ENCODE results near the gene ST8SIA6. TPM values are rescaled to one million over a fixed set of nuclear protein-coding genes. Genes with fewer than 3 reads are reported as not detected.
A peak's percentile ranks its signal among the peaks of the same experiment; 100 is the strongest.

The ST8SIA6 gene
- total RNA-seq, 2 donors from 2014 or later: 0.30 TPM; not detected in 1

DNA sequence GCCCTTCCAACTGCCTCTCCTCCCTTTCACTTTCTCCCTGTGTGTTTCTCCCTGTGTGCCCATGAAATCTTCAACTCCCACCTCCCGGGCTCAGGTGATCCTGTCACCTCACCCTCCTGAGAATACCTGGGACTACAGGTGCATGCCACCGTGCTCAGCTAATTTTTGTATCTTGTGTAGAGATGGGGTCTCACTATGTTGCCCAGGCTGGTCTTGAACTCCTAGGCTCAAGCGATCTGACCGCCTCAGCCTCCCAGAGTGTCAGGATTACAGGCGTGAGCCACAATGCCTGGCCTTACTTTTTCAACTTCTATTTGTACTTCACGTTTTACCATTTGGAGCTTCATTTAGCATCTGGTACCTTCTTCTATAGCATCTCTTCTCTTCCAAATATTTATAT lies 24.9 kb downstream of the ST8SIA6 start:
- DNase-seq (no peak), ATAC-seq (replicated peaks in 1 of 2) (no peak)

DNA sequence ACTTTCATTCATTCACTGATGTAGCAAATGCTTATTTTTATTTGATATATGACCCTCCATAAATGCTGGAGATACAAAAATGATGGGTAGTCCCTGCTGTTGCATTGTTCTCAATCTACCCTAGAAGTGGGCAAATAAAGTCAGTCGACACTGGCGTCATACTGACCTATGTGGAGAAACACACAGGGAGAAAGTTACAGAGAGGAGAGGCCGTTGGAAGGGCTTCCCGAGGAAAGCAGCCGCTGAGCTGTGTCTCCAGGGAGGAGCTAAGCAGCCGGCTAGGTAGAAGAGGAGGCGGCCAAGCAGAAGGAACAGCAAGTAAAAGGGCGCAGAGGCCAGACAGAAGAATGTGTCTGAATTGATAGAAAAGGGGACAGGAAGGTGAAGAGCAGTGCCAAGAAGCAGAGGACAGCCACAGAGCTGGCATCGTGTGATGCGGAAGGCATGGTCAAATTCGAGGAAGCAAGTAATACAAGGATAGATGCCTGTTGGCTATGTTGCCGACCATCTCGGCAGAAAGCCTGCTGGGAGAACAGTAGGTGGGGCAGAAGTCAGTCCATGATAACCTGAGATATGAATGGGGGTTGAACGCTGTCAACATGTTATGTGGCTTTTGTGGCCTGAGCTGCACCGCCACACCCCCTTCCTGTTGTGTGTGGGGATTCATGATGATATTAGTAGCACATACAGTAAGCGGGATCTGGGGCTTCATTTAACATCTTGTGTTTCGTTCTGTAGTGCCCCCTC lies 25.9 kb downstream of the ST8SIA6 start:
- ATAC-seq (replicated peaks in 1 of 2) (peak; percentile 90 to 94), DNase-seq (peak; percentile 66 to 73)
- no peaks in the 10 kb centered on the region for H3K9me3 Mint-ChIP-seq
- peaks cover 14% of the 10 kb centered on the region for H3K27me3 Mint-ChIP-seq (ENCODE audit: low read depth)
- H3K4me3 Mint-ChIP-seq: peak overlapping the region; percentile 78 to 81
- no peaks in the 10 kb centered on the region for H3K36me3 Mint-ChIP-seq (ENCODE audit: insufficient read depth in 2 of 2)
- peaks cover 77% of the 10 kb centered on the region for H3K4me1 Mint-ChIP-seq (ENCODE audit: low read depth)
- H3K27ac Mint-ChIP-seq: peak overlapping the region; percentile 49

More for the DNA sequence above, 24.9 kb downstream of the ST8SIA6 start:
- no peaks in the 10 kb centered on the region for H3K36me3 Mint-ChIP-seq (ENCODE audit: insufficient read depth in 2 of 2)
- no peaks in the 10 kb centered on the region for H3K9me3 Mint-ChIP-seq
- peak overlapping the region; percentile 78 to 81 for H3K4me3 Mint-ChIP-seq
- peaks cover 68% of the 10 kb centered on the region for H3K4me1 Mint-ChIP-seq (ENCODE audit: low read depth)
- H3K27ac Mint-ChIP-seq: peak overlapping the region; percentile 45
- H3K27me3 Mint-ChIP-seq (ENCODE audit: low read depth): peaks cover 14% of the 10 kb centered on the region

DNA sequence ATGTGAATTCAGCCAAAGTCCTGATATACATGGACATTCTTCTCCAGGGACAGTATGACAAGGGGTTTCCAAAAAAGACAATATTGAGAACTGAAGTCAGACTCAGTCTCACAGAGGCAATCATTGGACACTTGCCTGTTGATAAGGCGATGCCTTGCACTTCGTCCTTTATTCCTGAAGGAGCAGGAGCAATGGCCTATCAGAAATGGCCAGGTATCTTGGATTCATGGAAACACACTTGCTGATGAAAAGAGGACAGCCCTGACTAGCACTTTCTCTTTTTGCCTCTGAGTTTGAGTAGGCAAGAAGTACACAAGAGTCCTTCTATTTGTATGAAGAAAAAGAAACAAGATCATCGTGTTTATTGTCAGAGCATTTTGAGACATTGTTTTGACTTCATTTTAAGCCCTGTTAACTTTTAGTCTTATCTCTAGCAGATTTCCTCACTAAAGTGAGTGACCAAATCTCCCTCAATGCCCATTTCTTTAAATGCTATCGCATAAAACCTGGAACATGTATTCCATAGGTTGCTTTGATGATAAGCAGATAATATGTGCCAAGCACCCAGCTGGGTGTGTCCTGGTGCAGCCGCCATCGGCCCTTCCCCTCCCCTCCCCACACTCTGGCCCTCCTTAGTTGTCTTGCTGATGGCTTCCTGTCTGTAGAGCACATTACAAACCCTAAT lies 26.6 kb downstream of the ST8SIA6 start:
- Mint-ChIP-seq H3K27ac (peak overlapping the region; percentile 49), H3K4me1 (ENCODE audit: low read depth) (peaks cover 81% of the 10 kb centered on the region), H3K36me3 (ENCODE audit: insufficient read depth in 2 of 2) (no peaks in the 10 kb centered on the region), H3K4me3 (peak overlapping the region; percentile 78 to 81), H3K9me3 (no peaks in the 10 kb centered on the region), H3K27me3 (ENCODE audit: low read depth) (peaks cover 14% of the 10 kb centered on the region)
- ATAC-seq (replicated peaks in 1 of 2) (peak in 1 of 2 donors; percentile 3), DNase-seq (no peak)

DNA sequence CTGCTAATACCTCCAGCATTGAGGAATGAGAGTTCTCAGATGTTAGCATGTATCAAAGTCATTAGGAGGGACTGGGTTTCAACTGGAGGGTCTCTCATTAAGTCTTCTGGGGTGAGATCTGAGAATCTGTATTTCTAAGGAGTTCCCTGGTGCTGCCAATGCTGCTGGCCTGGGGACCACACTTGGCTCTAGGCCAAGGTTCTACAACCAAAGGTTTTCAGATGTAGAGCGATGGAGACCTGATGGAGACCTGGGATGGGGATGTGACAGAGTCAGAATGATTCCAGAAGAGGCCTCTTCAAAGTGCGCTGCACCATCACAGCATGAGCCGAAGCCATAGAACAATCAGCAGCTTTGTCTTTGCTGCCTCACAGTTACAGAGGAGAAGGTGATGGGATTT lies 27.2 kb downstream of the ST8SIA6 start:
- H3K9me3 Mint-ChIP-seq: no peaks in the 10 kb centered on the region
- no peak overlapping the region for H3K27ac Mint-ChIP-seq
- peak overlapping the region in 1 of 2 donors; percentile 78 for H3K4me3 Mint-ChIP-seq
- peaks cover 79% of the 10 kb centered on the region for H3K4me1 Mint-ChIP-seq (ENCODE audit: low read depth)
- no peaks in the 10 kb centered on the region for H3K36me3 Mint-ChIP-seq (ENCODE audit: insufficient read depth in 2 of 2)
- no peak for ATAC-seq (replicated peaks in 1 of 2)
- peaks cover 13% of the 10 kb centered on the region for H3K27me3 Mint-ChIP-seq (ENCODE audit: low read depth)
- DNase-seq: no peak

DNA sequence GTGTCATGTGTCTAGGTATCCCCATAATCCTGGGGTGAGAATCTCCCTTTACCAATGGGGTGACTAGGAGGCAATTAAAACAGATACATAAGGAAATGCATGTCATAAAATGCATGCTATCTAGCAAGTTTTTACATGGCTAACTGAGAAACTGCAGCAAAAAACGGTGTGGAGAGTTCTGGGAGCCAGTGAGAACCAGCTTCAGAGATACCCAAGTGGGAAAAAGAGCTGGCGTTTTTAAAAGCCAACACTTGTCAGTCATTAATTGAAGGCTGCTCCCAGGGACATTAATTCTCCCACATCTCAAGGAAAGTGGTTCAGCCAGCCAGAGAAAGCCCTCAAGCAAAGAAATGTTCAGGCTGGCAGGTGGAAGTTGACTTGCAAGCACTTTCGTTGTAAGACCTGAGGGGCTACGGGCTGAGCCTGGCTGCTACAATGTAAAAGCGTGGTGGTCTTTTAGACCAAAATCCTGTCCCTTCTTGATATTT lies 28.1 kb downstream of the ST8SIA6 start:
- peaks cover 7% of the 10 kb centered on the region for H3K27me3 Mint-ChIP-seq (ENCODE audit: low read depth)
- H3K4me3 Mint-ChIP-seq: no peak overlapping the region
- DNase-seq (no peak), ATAC-seq (replicated peaks in 1 of 2) (no peak)
- H3K36me3 Mint-ChIP-seq (ENCODE audit: insufficient read depth in 2 of 2): no peaks in the 10 kb centered on the region
- H3K27ac Mint-ChIP-seq: no peak overlapping the region
- peaks cover 71% of the 10 kb centered on the region for H3K4me1 Mint-ChIP-seq (ENCODE audit: low read depth)
- H3K9me3 Mint-ChIP-seq: no peaks in the 10 kb centered on the region

DNA sequence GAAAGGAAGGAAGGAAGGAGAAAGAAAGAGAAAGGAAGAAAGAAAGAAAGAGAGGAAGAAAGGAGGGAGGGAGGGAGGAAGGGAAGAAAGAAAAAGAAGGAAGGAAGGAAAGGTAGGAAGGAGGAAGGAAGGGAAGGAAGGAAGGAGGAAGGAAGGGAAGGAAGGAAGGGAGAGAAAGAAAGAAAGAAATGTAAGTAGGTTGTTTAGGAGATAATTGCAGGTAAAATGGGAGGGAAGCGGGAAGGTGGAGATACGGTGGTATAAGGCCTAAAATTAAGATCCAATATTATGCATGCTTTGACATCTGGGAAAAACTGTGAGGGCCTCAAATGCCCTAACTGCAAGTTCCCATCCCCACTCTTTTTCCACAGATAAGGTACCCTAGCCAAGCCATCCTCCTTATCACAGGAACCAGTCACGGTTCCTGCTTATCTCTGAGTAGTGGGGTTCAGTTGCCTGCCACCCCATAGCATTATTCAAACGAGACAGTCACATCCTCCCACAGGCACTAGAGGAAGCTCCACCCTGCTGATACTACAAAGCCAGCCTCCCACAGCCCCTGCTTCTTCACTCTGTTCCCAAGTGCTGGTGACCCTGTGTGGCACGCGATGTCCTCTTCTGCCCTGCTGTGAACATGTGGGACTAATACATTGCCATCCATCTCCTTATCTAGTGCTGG lies 28.7 kb downstream of the ST8SIA6 start:
- DNase-seq (peak in 1 of 2 donors; percentile 27), ATAC-seq (replicated peaks in 1 of 2) (peak; percentile 19 to 40)
- Mint-ChIP-seq H3K4me3 (no peak overlapping the region), H3K4me1 (ENCODE audit: low read depth) (peaks cover 66% of the 10 kb centered on the region), H3K27me3 (ENCODE audit: low read depth) (peaks cover 5% of the 10 kb centered on the region), H3K9me3 (no peaks in the 10 kb centered on the region), H3K36me3 (ENCODE audit: insufficient read depth in 2 of 2) (no peaks in the 10 kb centered on the region), H3K27ac (no peak overlapping the region)

DNA sequence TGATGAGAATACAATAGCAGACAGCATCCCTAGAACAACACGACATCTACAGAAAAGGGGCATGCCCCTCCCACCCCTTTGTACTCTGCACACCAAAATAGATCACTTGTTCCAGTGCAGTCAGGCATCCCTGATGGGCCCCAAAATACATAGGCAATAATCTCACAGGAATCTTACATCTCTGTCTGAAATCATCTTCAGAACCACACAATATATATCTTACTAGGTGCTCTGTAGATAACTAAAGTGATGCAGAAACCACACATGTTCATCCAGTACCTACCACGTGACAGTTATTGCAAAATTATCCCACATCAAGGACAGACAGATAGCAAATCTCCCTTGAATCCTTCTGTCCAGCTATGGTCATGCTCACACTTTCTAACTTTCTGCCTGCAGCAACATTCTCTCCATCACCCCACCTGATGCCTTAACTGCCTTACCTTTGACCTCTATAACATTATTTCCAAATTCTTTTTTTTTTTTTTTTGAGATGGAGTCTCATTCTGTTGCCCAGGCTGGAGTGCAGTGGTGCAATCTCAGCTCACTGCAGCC lies 30.7 kb downstream of the ST8SIA6 start:
- DNase-seq: no peak
- Mint-ChIP-seq H3K4me1 (ENCODE audit: low read depth) (peaks cover 46% of the 10 kb centered on the region), H3K9me3 (no peaks in the 10 kb centered on the region), H3K27ac (no peak overlapping the region), H3K4me3 (no peak overlapping the region), H3K27me3 (ENCODE audit: low read depth) (no peaks in the 10 kb centered on the region), H3K36me3 (ENCODE audit: insufficient read depth in 2 of 2) (no peaks in the 10 kb centered on the region)
- ATAC-seq (replicated peaks in 1 of 2): peak; percentile 51 to 66

DNA sequence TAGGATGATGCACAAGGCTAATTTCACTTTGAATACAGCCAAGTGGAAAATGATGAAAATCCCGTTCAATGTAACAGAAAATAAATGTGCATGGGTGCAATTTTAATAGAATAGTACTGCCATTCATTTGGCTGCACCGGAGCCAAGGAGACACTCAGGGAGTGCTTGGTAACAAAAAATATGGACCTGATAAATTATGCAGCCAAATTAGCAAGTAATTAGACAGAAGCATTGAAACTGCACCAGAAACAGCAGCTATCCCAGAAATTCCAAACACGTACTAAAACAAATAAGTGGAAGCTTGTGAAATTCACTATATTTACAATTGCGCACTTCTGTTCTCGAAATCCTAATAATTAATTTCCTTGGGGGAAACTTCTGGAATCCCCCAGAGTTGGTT lies 31.5 kb downstream of the ST8SIA6 start:
- ATAC-seq (replicated peaks in 1 of 2) (no peak), DNase-seq (no peak)
- H3K27me3 Mint-ChIP-seq (ENCODE audit: low read depth): no peaks in the 10 kb centered on the region
- no peaks in the 10 kb centered on the region for H3K9me3 Mint-ChIP-seq
- no peak overlapping the region for H3K4me3 Mint-ChIP-seq
- H3K27ac Mint-ChIP-seq: no peak overlapping the region
- no peaks in the 10 kb centered on the region for H3K36me3 Mint-ChIP-seq (ENCODE audit: insufficient read depth in 2 of 2)
- peaks cover 38% of the 10 kb centered on the region for H3K4me1 Mint-ChIP-seq (ENCODE audit: low read depth)

DNA sequence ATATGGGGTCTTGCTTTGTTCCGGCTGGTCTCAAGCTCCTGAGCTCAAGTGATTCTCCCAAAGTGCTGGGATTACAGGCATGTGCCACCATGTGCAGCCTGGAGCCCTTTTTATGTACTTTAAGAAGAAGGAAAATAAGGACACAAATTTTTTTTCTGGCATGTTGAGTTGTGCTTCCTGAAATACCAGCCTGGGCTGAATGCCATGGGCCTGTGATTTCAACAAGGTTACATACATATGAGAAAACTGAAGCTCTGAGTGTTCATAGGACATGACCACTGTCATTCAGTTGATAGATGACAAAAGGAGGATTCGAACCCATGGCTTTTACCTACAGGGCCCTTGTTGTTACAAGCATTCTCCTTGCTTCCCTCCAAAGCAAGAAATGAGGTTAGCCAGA lies 36.1 kb downstream of the ST8SIA6 start:
- H3K27ac Mint-ChIP-seq: no peak overlapping the region
- H3K27me3 Mint-ChIP-seq (ENCODE audit: low read depth): no peaks in the 10 kb centered on the region
- no peaks in the 10 kb centered on the region for H3K36me3 Mint-ChIP-seq (ENCODE audit: insufficient read depth in 2 of 2)
- no peak overlapping the region for H3K4me3 Mint-ChIP-seq
- peaks cover under 1% of the 10 kb centered on the region for H3K4me1 Mint-ChIP-seq (ENCODE audit: low read depth)
- ATAC-seq (replicated peaks in 1 of 2): no peak
- no peak for DNase-seq
- H3K9me3 Mint-ChIP-seq: peaks cover 0 to 7% of the 10 kb centered on the region in 2 donors

DNA sequence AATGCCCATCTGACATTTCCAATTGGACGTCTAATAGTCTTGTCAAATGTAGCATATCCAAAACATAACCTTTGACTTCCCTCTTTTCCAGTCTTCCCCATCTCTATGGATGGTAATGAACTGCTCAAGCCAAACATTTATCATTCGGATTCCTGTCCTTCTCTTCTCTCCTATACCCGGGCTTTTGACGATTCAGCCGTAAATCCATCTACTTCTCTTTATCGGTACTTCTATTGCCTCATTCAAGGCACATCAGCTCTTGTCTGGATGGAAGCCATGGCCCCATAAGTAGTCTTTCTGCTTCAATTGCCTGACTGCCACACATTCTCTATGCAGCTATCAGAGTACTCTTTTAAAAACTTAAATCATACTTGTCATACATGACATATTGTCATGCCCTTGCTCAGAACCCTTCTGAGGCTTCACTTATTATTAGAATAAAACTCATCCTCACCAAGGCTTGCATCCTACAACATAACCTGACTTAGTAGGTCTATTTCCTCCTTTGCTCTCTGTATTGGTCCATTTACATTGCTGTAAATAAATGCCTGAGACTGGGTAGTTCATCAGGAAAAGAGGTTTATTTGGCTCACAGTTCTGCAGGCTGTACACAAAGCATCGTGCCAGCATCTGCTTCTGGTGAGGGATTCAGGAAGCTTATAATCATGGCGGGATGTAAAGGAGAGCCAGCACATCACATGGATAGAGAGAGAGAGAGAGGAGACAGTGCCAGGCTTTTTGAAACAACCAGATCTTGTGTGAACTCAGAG lies 37.8 kb downstream of the ST8SIA6 start:
- Mint-ChIP-seq H3K27me3 (ENCODE audit: low read depth) (no peaks in the 10 kb centered on the region), H3K27ac (no peak overlapping the region), H3K9me3 (peaks cover 0 to 7% of the 10 kb centered on the region in 2 donors), H3K36me3 (ENCODE audit: insufficient read depth in 2 of 2) (no peaks in the 10 kb centered on the region), H3K4me3 (no peak overlapping the region), H3K4me1 (ENCODE audit: low read depth) (no peaks in the 10 kb centered on the region)
- DNase-seq (no peak), ATAC-seq (replicated peaks in 1 of 2) (no peak)

DNA sequence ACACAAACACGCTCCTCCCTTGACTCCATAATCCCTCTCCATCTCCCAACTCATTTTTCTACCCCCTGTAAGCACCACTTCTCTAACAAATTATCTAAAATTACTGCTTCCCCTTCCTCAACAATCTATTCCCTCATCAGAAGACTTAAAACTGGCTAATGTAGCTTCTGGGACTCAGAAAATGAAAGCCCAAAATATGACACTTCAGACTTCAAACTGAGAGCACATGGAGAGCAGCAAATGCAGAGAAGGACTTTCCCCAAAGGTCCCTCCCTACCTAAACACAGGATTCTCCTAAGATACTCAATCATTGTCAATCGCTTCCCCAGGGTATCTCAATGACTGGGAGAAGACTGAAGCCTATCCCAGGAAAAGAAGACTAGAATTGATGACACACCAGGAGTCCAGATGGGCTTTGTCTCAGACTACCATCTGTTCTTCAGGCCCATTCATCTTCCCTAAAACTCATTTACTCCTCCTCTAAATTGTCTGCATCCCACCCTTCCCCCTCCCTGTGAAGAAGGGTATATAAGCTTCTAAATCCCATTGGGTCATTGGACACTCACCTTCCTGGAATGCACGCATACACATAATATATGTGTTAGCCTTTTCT lies 39.2 kb downstream of the ST8SIA6 start:
- Mint-ChIP-seq H3K9me3 (peaks cover 0 to 7% of the 10 kb centered on the region in 2 donors), H3K4me3 (no peak overlapping the region), H3K4me1 (ENCODE audit: low read depth) (peaks cover 4% of the 10 kb centered on the region), H3K27ac (peak overlapping the region; percentile 14), H3K27me3 (ENCODE audit: low read depth) (no peaks in the 10 kb centered on the region), H3K36me3 (ENCODE audit: insufficient read depth in 2 of 2) (no peaks in the 10 kb centered on the region)
- ATAC-seq (replicated peaks in 1 of 2) (no peak), DNase-seq (no peak)

DNA sequence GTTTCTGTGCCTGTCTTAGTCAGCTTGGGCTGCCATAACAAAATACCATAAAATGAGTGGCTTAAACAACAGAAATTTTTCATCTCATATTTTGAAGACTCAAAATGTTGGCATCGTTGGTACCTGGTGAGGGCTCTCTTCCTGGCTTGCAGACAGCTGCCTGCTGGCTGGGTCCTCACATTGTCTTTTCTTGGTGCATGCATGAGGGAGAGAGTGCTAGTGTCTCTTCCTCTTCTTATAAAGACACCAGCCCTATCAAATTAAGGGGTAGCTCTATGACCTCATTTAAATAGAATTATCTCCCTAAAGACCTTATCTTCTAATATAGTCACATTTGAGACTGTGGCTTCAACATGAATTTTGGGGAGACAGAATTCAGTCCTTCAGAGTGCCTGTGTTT lies 39.9 kb downstream of the ST8SIA6 start:
- Mint-ChIP-seq H3K4me1 (ENCODE audit: low read depth) (peaks cover 10% of the 10 kb centered on the region), H3K27ac (no peak overlapping the region), H3K27me3 (ENCODE audit: low read depth) (no peaks in the 10 kb centered on the region), H3K4me3 (no peak overlapping the region), H3K36me3 (ENCODE audit: insufficient read depth in 2 of 2) (no peaks in the 10 kb centered on the region), H3K9me3 (peaks cover 0 to 7% of the 10 kb centered on the region in 2 donors)
- DNase-seq (no peak), ATAC-seq (replicated peaks in 1 of 2) (no peak)
